IMR-90 (cell line): ENCODE measurements around the gene BCHE.

Source experiments
- BHLHE40 ChIP-seq: fragments of 150-350 bp; IDR thresholded peaks from 2 replicates; pipeline ENCODE4 v1.6.1; 2016; ENCODE audit warnings: mild to moderate bottlenecking, low read depth, low read length
- CHD1 ChIP-seq: IDR thresholded peaks from 2 replicates; pipeline ENCODE4 v1.6.1; 2012; ENCODE audit warnings: low read depth, low read length, improper control_type of control experiment
- CTCF ChIP-seq: conservative IDR thresholded peaks from 2 replicates; pipeline ENCODE4 v1.5.1; 2012; ENCODE audit warnings: mild to moderate bottlenecking, low read depth, low read length, improper control_type of control experiment
- FOS ChIP-seq: fragments of 150-350 bp; IDR thresholded peaks from 2 replicates; pipeline ENCODE4 v1.6.1; 2016; ENCODE audit warnings: low read depth, low read length
- MAFK ChIP-seq: IDR thresholded peaks from 2 replicates; pipeline ENCODE4 v1.6.1; 2012; ENCODE audit warnings: low read depth, low read length, improper control_type of control experiment
- MXI1 ChIP-seq: IDR thresholded peaks from 2 replicates; pipeline ENCODE4 v1.6.1; 2012; ENCODE audit warnings: low read depth, mild to moderate bottlenecking, low read length, moderate library complexity, borderline replicate concordance
- POLR2A ChIP-seq: IDR thresholded peaks from 2 replicates; pipeline ENCODE4 v1.6.1; 2012; ENCODE audit warnings: mild to moderate bottlenecking, low read depth, low read length
- RAD21 ChIP-seq: IDR thresholded peaks from 2 replicates; pipeline ENCODE4 v1.6.1; 2012; ENCODE audit warnings: low read length, improper control_type of control experiment
- RCOR1 ChIP-seq: IDR thresholded peaks from 2 replicates; pipeline ENCODE4 v1.6.1; 2012; ENCODE audit warnings: mild to moderate bottlenecking, low read length, improper control_type of control experiment; ENCODE audit not compliant: insufficient replicate concordance
- SMC3 ChIP-seq: fragments of 150-350 bp; IDR thresholded peaks from 2 replicates; pipeline ENCODE4 v1.6.1; 2016; ENCODE audit warnings: low read depth, mild to moderate bottlenecking, antibody characterized with exemption, low read length, moderate library complexity
- USF2 ChIP-seq: fragments of 150-350 bp; IDR thresholded peaks from 2 replicates; pipeline ENCODE4 v1.6.1; 2017; ENCODE audit warnings: mild to moderate bottlenecking, antibody characterized with exemption, low read length, low read depth

GRCh38 chr3:165725296-165725695, 111.9 kb downstream of the BCHE start:
- no peak for TF ChIP-seq MAFK
- TF ChIP-seq POLR2A, result no peak
- no peak for TF ChIP-seq CTCF
- no peak for TF ChIP-seq USF2
- TF ChIP-seq RAD21, result no peak
- no peak for TF ChIP-seq CHD1
- TF ChIP-seq BHLHE40, result no peak
- TF ChIP-seq MXI1, result no peak
- TF ChIP-seq RCOR1, result no peak
- TF ChIP-seq SMC3, result no peak
- TF ChIP-seq FOS, result no peak
